Measurements from ENCODE around the gene PI4K2B.

DNA sequence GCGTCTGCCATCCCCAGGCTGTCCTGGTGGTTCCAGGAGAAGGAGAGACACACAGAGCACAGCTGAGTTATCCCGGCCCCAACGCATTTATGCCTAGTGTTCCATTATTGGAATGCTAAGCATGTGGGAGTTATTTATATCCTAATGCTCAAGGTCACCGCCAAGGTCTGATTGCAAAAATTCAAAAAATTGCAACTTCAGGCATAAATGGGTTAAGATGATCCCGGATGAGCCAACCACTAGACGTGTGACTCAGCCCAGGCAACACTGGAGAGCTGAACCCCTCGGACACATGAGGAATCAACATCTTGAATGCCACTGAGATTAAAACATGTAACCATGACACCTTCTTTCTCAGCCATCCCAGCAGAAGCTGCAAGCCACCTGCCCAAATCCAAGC lies 74.9 kb downstream of the PI4K2B start:
- no peak for TF ChIP-seq PBX3 (IDR thresholded peaks at IDR 0.05; ENCODE audit: insufficient replicate concordance, low read depth, low read length)
- no peak for TF ChIP-seq NBN (IDR thresholded peaks at IDR 0.05)
- no peak for TF ChIP-seq GABPA (IDR thresholded peaks at IDR 0.05; ENCODE audit: low read depth)
- TF ChIP-seq JUNB (IDR thresholded peaks at IDR 0.05) = no peak
- TF ChIP-seq, protein P1, sequence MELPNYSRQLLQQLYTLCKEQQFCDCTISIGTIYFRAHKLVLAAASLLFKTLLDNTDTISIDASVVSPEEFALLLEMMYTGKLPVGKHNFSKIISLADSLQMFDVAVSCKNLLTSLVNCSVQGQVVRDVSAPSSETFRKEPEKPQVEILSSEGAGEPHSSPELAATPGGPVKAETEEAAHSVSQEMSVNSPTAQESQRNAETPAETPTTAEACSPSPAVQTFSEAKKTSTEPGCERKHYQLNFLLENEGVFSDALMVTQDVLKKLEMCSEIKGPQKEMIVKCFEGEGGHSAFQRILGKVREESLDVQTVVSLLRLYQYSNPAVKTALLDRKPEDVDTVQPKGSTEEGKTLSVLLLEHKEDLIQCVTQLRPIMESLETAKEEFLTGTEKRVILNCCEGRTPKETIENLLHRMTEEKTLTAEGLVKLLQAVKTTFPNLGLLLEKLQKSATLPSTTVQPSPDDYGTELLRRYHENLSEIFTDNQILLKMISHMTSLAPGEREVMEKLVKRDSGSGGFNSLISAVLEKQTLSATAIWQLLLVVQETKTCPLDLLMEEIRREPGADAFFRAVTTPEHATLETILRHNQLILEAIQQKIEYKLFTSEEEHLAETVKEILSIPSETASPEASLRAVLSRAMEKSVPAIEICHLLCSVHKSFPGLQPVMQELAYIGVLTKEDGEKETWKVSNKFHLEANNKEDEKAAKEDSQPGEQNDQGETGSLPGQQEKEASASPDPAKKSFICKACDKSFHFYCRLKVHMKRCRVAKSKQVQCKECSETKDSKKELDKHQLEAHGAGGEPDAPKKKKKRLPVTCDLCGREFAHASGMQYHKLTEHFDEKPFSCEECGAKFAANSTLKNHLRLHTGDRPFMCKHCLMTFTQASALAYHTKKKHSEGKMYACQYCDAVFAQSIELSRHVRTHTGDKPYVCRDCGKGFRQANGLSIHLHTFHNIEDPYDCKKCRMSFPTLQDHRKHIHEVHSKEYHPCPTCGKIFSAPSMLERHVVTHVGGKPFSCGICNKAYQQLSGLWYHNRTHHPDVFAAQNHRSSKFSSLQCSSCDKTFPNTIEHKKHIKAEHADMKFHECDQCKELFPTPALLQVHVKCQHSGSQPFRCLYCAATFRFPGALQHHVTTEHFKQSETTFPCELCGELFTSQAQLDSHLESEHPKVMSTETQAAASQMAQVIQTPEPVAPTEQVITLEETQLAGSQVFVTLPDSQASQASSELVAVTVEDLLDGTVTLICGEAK (IDR thresholded peaks at IDR 0.05; ENCODE audit: borderline replicate concordance) = no peak
